DND-41 (cell line): ENCODE results near the gene GPR179.

Experiments
- ATAC-seq: fragments of 200-7000 bp; cut with Tn5 transposase; 3 replicates; pipeline ENCODE4 v1.9.1; 2021; ENCODE audit warnings: low read depth; ENCODE audit not compliant: insufficient read depth
- DNase-seq: peaks from one replicate; pipeline ENCODE4 v3.0.0-alpha.2; 2020
- H2AFZ ChIP-seq: 2 replicates; pipeline ENCODE4 v1.6.0; 2012; ENCODE audit warnings: low read depth, low read length
- H3K27ac ChIP-seq: 2 replicates; pipeline ENCODE4 v1.5.1; 2012; ENCODE audit warnings: low read length, inconsistent platforms
- H3K27me3 ChIP-seq: fragments of 200-600 bp; sonication (generic); 2 replicates; pipeline ENCODE4 v1.6.0; 2012; ENCODE audit warnings: low read length, mild to moderate bottlenecking, inconsistent platforms; ENCODE audit not compliant: insufficient read depth, poor library complexity
- H3K36me3 ChIP-seq: 2 replicates; pipeline ENCODE4 v1.5.1; 2012; ENCODE audit warnings: low read length, inconsistent platforms; ENCODE audit not compliant: insufficient read depth
- H3K4me1 ChIP-seq: 2 replicates; pipeline ENCODE4 v1.5.1; 2012; ENCODE audit warnings: mild to moderate bottlenecking, low read length; ENCODE audit not compliant: insufficient read depth
- H3K4me2 ChIP-seq: 2 replicates; pipeline ENCODE4 v1.6.0; 2012; ENCODE audit warnings: mild to moderate bottlenecking, moderate library complexity, low read length, inconsistent platforms; ENCODE audit not compliant: insufficient read depth
- H3K4me3 ChIP-seq, 2 experiments: fragments of 200-600 bp in 1 of 2; shearing (Covaris generic) in 1 of 2; 2 replicates each; pipeline ENCODE4 v1.5.1; 2012 to 2016; ENCODE audit warnings: inconsistent platforms in 2 of 2, low read length in 2 of 2, mild to moderate bottlenecking in 2 of 2, low read depth in 1 of 2, moderate library complexity in 1 of 2
- H3K79me2 ChIP-seq: 2 replicates; pipeline ENCODE4 v1.6.0; 2012; ENCODE audit warnings: low read length, inconsistent platforms; ENCODE audit not compliant: insufficient read depth
- H3K9ac ChIP-seq: 2 replicates; pipeline ENCODE4 v1.6.0; 2012; ENCODE audit warnings: low read depth, mild to moderate bottlenecking, inconsistent platforms, low read length, moderate library complexity
- H3K9me3 ChIP-seq: 2 replicates; pipeline ENCODE4 v1.5.1; 2012; ENCODE audit warnings: low read length, moderate library complexity, mild to moderate bottlenecking, inconsistent platforms; ENCODE audit not compliant: insufficient read depth, severe bottlenecking
- H4K20me1 ChIP-seq: 2 replicates; pipeline ENCODE4 v1.6.0; 2012; ENCODE audit warnings: low read length; ENCODE audit not compliant: insufficient read depth
- EZH2 ChIP-seq: IDR thresholded peaks from 3 replicates; pipeline ENCODE4 v1.6.1; 2012; ENCODE audit warnings: borderline replicate concordance, low read depth, mild to moderate bottlenecking, moderate library complexity, low read length, inconsistent platforms; ENCODE audit not compliant: severe bottlenecking
- TF ChIP-seq, protein P1 (sequence below): IDR thresholded peaks from 2 replicates; pipeline ENCODE4 v1.5.1; 2012; ENCODE audit warnings: borderline replicate concordance, low read length, moderate library complexity, mild to moderate bottlenecking; ENCODE audit not compliant: poor library complexity, severe bottlenecking; ENCODE audit errors: extremely low read depth

Gene GPR179

DNA sequence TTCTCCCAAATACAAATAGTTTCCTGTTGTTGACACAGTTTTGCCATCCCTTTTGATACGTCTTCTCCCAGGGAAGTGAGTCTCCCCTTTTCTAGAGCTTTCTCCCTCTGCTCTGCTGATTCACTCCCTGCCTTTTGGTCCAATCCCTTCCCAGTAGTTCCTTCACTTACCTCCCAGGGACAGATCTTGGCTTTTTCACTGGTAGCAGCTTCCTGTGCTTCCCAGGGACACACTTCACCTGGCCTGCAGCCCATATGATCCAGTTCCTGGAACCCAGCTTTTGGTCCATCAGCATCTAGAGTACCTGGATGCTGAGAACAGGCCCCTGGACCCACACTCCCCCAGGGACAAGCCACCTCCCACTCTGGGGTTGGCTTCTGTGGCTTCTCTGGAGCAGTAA lies 15.8 kb downstream of the GPR179 start:
- Histone ChIP-seq H3K9me3 (no peaks in the 10 kb centered on the region), H3K4me1 (no peaks in the 10 kb centered on the region), H3K36me3 (peaks cover 10% of the 10 kb centered on the region), H3K27me3 (no peaks in the 10 kb centered on the region), H3K9ac (no peak overlapping the region), H3K79me2 (no peaks in the 10 kb centered on the region), H4K20me1 (no peaks in the 10 kb centered on the region), H3K4me3 (no peak overlapping the region), H3K4me2 (no peak overlapping the region), H2AFZ (no peak overlapping the region), H3K27ac (no peak overlapping the region)
- TF ChIP-seq, protein P1, sequence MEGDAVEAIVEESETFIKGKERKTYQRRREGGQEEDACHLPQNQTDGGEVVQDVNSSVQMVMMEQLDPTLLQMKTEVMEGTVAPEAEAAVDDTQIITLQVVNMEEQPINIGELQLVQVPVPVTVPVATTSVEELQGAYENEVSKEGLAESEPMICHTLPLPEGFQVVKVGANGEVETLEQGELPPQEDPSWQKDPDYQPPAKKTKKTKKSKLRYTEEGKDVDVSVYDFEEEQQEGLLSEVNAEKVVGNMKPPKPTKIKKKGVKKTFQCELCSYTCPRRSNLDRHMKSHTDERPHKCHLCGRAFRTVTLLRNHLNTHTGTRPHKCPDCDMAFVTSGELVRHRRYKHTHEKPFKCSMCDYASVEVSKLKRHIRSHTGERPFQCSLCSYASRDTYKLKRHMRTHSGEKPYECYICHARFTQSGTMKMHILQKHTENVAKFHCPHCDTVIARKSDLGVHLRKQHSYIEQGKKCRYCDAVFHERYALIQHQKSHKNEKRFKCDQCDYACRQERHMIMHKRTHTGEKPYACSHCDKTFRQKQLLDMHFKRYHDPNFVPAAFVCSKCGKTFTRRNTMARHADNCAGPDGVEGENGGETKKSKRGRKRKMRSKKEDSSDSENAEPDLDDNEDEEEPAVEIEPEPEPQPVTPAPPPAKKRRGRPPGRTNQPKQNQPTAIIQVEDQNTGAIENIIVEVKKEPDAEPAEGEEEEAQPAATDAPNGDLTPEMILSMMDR, result no peak
- no peak for TF ChIP-seq EZH2
- DNase-seq, result no peak
- ATAC-seq, result no peak

DNA sequence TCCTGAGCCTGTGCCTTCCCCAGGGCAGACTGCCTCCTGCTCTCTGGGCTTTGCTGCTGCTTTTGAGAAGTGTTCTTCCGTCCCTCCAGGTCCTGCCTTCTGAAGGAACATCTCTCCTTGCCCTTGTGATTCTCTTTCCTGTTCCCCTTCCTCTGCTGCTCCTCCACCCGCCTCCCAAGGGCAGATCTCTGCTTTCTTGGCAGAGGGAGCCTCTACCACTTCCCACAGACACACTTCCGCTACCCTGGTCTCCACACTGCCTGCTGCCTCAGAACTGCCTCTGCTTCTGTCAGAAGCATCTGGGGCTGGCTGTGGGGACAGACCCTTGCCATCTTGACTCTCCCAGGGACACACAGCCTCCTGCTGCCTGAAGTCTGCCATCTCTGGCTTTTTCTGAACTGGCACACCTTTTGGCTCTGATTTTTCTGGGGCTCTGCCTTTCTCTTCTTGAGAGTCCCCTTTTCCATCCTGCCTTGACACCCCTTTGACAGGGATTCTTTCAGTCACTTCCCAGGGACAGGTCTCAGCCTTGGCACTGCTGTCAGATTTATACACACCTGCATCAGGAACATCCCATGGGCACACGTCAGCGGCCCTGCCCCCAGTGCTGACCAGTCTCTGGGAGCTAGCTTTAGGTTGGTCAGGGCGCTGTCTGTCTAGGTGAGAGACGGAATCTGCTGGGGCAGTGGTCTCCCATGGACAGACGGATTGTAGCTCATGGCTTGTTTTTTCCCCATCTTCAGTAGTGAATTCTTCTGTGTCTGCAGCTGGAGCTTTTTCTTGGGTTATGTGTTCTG lies 16.6 kb downstream of the GPR179 start:
- no peaks in the 10 kb centered on the region for H4K20me1 ChIP-seq
- H3K36me3 ChIP-seq, result peaks cover 16% of the 10 kb centered on the region
- no peaks in the 10 kb centered on the region for H3K79me2 ChIP-seq
- no peaks in the 10 kb centered on the region for H3K4me1 ChIP-seq
- no peak overlapping the region for H3K27ac ChIP-seq
- no peaks in the 10 kb centered on the region for H3K27me3 ChIP-seq
- H3K4me2 ChIP-seq, result no peak overlapping the region
- no peak overlapping the region for H2AFZ ChIP-seq
- H3K9me3 ChIP-seq, result no peaks in the 10 kb centered on the region
- H3K9ac ChIP-seq, result no peak overlapping the region
- peak; percentile 22; the same call in 1 of the 3 replicates for ATAC-seq
- H3K4me3 ChIP-seq, result no peak overlapping the region
- peak; percentile 29 for DNase-seq
- no peak for TF ChIP-seq EZH2
- TF ChIP-seq, protein P1, result no peak

DNA sequence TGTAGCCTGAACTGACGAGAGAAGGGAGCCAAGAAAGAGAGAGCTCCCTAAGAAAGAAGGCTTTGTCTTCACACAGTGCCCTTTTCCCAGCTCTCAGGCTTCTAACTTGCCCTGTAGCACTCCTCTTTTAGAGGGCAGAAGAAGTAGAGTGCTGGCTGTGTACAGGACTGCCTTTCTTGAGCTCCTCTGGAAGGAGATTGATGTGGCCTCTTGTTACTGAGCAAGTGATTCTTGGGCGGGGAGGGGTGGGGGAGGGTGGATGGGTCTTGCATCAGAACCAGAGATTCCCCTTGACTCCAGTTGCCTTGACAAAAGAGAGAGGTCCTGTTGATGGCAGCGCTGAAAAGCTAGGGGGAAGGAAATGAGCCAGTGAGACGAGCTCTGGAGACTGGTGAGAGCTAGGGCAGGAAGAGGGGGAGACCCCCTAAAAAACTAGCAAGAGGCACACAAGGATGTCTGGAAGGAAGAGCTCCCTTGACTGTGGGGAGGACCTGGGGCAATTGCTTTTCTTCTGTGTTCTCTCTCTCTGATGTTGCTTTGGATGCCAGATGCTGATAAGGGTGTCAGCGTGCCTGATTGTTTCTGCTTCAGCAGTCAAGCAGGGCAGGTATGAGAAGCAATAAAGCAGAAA lies 18.4 kb downstream of the GPR179 start:
- Histone ChIP-seq H3K4me1 (no peaks in the 10 kb centered on the region), H3K27ac (no peak overlapping the region), H4K20me1 (no peaks in the 10 kb centered on the region), H3K9ac (no peak overlapping the region), H3K9me3 (no peaks in the 10 kb centered on the region), H3K79me2 (no peaks in the 10 kb centered on the region), H3K36me3 (peaks cover 27% of the 10 kb centered on the region), H3K4me2 (no peak overlapping the region), H2AFZ (no peak overlapping the region), H3K4me3 (no peak overlapping the region), H3K27me3 (no peaks in the 10 kb centered on the region)
- DNase-seq, result no peak
- TF ChIP-seq, protein P1, result no peak
- no peak for TF ChIP-seq EZH2
- 0 out of 3 replicates have a peak, but pooled peaks have one; percentile 13 for ATAC-seq
